Activated T-helper 2 cell treated with anti-CD3 and anti-CD28 coated beads, Interferon-gamma antibody, Interleukin-2, Interleukin-4, amounts not matched to agents 10 μg/mL and 5 μg/mL and 100 μg/mL, durations not matched to agents 14 hours and 24 hours and 36 hours (primary cell): ENCODE measurements around the gene PAK2. TPM values are rescaled to one million over a fixed set of nuclear protein-coding genes. Genes with fewer than 3 reads are reported as not detected.
"Not testable (repeated sequence)": the region's sequence is repeated elsewhere in the genome, so short reads cannot be mapped to it uniquely, and the experiment has no call there.

ENCODE experiments used
- DNase-seq: peaks from one replicate; pipeline ENCODE4 v3.0.0; 2021; ENCODE audit warnings: low spot score
- H3K27ac Mint-ChIP-seq: one replicate; pipeline ENCODE4 v1.8.0; 2021; ENCODE audit warnings: mixed read lengths
- H3K27me3 Mint-ChIP-seq: one replicate; pipeline ENCODE4 v1.8.0; 2021; ENCODE audit warnings: low read depth, mixed read lengths
- H3K36me3 Mint-ChIP-seq: one replicate; pipeline ENCODE4 v1.8.0; 2021; ENCODE audit warnings: low read depth, mixed read lengths
- H3K4me1 Mint-ChIP-seq: one replicate; pipeline ENCODE4 v1.8.0; 2021; ENCODE audit warnings: low read depth, mixed read lengths
- H3K4me3 Mint-ChIP-seq: one replicate; pipeline ENCODE4 v1.8.0; 2021; ENCODE audit warnings: low read depth, mild to moderate bottlenecking, moderate library complexity, mixed read lengths
- H3K9me3 Mint-ChIP-seq: one replicate; pipeline ENCODE4 v1.8.0; 2021; ENCODE audit warnings: mixed read lengths
- intact Hi-C: fragments of 100-400 bp; cut with micrococcal nuclease; formaldehyde crosslinking; loops from one replicate; pipeline ENCODE4 v1.15.1; 2023
- total RNA-seq: library from RNA; stranded (reverse); gene quantifications from 2 replicates; pipeline ENCODE4 v1.2.3, GENCODE V29; 2022

The PAK2 gene
- total RNA-seq, 1 donor from 2014 or later, result 103 TPM

DNA sequence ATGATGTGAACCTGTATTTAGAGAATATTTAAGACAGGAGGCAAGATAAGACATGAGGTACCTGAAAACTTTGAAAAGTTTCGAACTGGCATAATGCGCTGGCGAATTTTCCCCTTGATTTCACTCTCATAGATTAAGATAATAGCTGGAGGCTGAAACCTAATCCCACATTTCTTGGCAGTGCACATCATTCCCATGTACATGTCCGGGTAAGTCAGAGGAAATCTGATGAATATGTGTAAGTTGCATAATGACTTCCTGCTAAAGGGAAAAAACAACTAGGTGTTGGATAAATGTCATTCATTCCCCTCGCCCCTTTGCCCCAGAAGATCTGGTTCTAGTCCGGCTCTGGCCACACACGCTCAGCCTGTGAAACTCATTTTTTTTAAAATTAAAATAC lies 31.2 kb upstream of the PAK2 start:
- Mint-ChIP-seq H3K27ac (no peak overlapping the region), H3K36me3 (peaks cover 18% of the 10 kb centered on the region), H3K9me3 (no peaks in the 10 kb centered on the region), H3K27me3 (no peaks in the 10 kb centered on the region), H3K4me3 (no peak overlapping the region), H3K4me1 (peaks cover 20% of the 10 kb centered on the region)
- no peak for DNase-seq
- intact Hi-C loops, result no loop called here

DNA sequence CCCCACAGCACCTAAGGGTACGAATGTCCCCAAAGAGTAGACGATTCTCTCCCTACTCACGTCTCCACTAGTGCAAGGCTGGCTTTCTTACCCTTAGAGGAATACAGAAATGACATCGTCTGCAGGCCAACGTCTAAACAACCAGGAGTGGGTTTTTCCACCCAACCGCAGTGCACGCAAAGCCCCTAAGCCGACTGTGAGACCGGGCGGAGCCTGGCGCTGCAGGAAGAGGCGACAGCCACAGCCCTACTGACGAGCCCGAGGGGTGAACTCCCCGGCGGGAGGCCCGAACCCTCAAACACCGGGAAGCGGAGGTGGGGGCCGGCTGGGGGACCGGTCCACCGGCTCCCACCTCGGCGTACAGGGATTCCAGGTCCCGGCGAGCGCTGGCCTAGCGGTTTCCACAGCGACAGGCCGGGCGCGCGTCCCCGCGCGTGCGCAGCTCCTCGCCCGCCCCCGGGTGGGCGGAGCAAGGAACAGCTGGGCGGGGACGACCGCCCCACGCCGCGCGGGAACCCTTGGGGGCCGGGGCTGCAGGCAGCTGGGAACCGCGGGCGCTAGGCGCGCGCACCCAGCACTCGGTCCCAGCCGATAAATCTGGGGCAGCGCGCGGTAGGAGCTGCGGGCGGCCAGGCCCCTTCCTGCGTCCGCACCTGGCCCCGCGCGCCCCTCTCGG lies 27.7 kb upstream of the PAK2 start, which contains the start of the genes CEP19 and PIGX:
TSS of gene CEP19 (minus strand) at position 413 of the 676 bp plus-strand sequence. CDS start 3,593 bp downstream, outside the sequence.
TSS of gene PIGX (plus strand) at position 540 of the 676 bp plus-strand sequence.
- intact Hi-C loops, result loop anchor here (1.0 to 2.0 kb wide), 4 partner anchors 15 to 230 kb away; partner anchors contain the start of genes NCBP2 and PAK2

DNA sequence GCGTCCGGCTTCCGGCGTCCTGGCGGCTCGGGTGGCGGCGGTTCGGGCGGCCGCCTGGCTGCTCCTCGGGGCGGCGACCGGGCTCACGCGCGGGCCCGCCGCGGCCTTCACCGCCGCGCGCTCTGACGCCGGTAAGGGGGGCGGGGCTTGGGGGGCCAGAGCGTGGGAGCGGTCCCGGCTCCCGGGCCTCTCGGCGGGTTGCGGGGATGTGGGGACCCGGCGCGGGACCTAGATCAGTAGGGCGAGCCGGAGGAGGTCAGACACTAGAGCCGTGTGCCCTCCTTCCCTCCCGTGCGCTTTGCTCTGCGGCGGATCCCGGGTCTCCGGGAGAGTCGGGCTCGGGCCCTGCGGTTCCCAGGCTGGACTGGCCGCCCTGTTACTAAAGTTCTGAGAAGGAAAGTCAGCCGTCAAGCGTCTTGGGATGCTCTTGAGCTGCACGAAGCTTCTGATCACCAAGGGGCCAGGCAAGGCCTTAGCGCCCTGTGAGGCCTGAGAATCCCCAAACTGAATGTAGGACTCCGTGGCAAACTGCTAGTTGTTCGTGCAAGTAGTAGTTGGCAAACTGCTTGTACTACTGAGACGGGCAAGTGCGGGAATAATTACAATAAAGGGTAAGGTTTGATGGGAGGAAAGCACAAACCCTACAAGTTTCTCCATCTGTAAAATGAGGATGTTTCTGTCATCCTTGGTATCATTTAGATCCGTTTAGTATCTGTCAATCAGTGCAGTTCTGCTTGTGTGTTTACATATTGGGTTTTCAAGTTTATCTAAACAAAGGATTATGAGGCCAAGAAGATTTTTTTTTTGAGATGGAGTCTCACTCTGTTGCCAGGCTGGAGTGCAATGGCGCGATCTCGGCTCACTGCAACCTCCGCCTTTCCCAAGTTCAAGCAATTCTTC lies 26.9 kb upstream of the PAK2 start:
- peak overlapping the region; percentile 85 for H3K27ac Mint-ChIP-seq
- DNase-seq, result no peak
- H3K4me3 Mint-ChIP-seq, result peak overlapping the region; percentile 89
- peaks cover 30% of the 10 kb centered on the region for H3K36me3 Mint-ChIP-seq
- H3K4me1 Mint-ChIP-seq, result peaks cover 35% of the 10 kb centered on the region
- no peaks in the 10 kb centered on the region for H3K9me3 Mint-ChIP-seq
- H3K27me3 Mint-ChIP-seq, result no peaks in the 10 kb centered on the region
- intact Hi-C loops, result loop anchor here (1.0 to 2.0 kb wide), 4 partner anchors 14 to 230 kb away; partner anchors contain the start of genes NCBP2 and PAK2

More for the DNA sequence above, 27.7 kb upstream of the PAK2 start, which contains the start of the genes CEP19 and PIGX:
- peak; percentile 90 for DNase-seq
- no peaks in the 10 kb centered on the region for H3K9me3 Mint-ChIP-seq
- peaks cover 29% of the 10 kb centered on the region for H3K36me3 Mint-ChIP-seq
- H3K4me3 Mint-ChIP-seq, result peak within 1 kb of the TSS; percentile 95
- peaks cover 32% of the 10 kb centered on the region for H3K4me1 Mint-ChIP-seq
- no peaks in the 10 kb centered on the region for H3K27me3 Mint-ChIP-seq
- H3K27ac Mint-ChIP-seq, result peak within 1 kb of the TSS; percentile 97

DNA sequence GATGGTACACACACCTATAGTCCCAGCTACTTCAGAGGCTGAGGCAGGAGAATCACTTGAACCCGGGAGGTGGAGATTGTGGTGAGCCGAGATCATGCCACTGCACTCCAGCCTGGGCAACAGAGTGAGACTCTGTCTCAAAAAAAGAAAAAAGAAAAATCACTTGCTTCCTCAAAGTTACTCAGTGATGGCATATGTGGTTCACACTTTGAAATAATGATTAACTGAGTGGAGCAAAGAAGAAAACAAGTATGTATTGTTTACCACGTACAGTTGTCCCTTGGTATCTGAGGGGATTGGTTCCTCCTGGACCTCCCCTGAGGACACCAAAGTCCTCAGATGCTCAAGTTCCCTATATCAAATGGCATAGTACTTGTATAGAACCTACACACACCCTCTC lies 22.5 kb upstream of the PAK2 start:
- intact Hi-C loops, H3K27me3 Mint-ChIP-seq, H3K4me3 Mint-ChIP-seq, DNase-seq, H3K27ac Mint-ChIP-seq: not testable (repeated sequence)
- Mint-ChIP-seq H3K4me1 (peaks cover 21% of the 10 kb centered on the region), H3K9me3 (peaks cover 17% of the 10 kb centered on the region), H3K36me3 (peaks cover 66% of the 10 kb centered on the region)

DNA sequence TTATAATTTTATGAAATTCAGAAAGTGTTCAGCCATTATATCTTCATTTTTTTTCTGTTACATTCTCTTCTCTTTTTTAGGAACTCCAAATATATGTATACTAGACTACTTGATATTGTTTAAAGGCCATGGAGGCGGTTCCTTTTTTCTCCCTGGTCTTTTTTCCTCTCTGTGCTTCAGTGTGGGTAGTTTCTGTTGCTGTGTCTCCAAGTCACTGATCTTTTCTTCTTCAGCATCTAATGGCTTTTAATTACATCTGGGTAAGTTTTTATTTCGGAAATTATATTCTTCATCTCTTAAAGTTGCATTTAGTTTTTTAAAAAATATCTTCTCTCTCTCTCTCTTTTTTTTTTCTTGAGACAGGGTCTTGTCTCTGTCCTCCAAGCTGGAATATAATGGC lies 18.6 kb upstream of the PAK2 start:
- peaks cover 17% of the 10 kb centered on the region for H3K9me3 Mint-ChIP-seq
- H3K4me1 Mint-ChIP-seq, result peaks cover 18% of the 10 kb centered on the region
- no peak for DNase-seq
- H3K36me3 Mint-ChIP-seq, result peaks cover 74% of the 10 kb centered on the region
- H3K27me3 Mint-ChIP-seq, result no peaks in the 10 kb centered on the region
- H3K27ac Mint-ChIP-seq, result no peak overlapping the region
- no peak overlapping the region for H3K4me3 Mint-ChIP-seq
- intact Hi-C loops, result no loop called here

DNA sequence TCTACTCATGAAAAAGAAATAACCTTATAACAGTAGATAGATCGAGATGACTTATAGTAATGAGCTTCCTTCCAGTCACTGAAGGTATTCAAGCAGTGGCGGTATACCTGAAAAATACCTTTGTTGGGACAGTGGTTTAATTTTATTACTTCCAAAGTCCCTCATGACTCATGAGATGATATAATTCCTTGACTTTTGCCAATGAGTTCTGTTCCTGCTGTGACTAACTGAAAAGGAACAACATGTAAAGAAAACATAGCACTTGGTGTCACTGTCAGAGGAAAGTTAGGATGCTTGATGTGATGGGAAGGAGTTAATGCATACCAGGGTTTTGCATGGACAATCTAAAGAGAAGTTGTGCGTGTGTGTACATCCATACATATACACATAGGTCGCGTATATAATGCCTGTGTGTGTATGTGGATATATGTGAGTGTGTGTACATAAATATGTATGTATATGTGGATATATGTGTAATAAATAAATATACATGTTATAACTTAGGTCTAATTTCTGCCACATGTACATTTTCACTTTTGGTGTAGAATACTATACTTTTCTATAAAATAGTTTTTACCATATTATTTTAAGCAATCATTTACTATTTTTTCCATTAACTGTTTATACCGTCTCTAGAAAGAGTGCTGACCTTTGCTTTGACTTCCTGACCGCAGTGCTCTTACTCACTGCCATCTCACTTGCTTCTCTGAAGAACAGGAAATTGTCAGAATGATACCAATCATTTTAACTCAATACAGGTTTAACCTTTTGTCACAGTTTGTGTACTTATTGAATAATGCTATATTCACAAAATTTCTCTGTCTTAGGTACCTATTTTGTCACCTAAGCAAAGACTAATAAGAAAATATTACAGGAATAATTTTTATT lies 12.6 kb upstream of the PAK2 start:
- H3K4me3 Mint-ChIP-seq, result no peak overlapping the region
- peak overlapping the region; percentile 65 for H3K27ac Mint-ChIP-seq
- peaks cover 77% of the 10 kb centered on the region for H3K36me3 Mint-ChIP-seq
- peaks cover 40% of the 10 kb centered on the region for H3K4me1 Mint-ChIP-seq
- DNase-seq, result no peak
- H3K9me3 Mint-ChIP-seq, result peaks cover 8% of the 10 kb centered on the region
- H3K27me3 Mint-ChIP-seq, result no peaks in the 10 kb centered on the region
- intact Hi-C loops, result loop anchor here (1.0 to 2.0 kb wide), 2 partner anchors 12 to 14 kb away; partner anchors contain the start of genes CEP19, PAK2 and PIGX

DNA sequence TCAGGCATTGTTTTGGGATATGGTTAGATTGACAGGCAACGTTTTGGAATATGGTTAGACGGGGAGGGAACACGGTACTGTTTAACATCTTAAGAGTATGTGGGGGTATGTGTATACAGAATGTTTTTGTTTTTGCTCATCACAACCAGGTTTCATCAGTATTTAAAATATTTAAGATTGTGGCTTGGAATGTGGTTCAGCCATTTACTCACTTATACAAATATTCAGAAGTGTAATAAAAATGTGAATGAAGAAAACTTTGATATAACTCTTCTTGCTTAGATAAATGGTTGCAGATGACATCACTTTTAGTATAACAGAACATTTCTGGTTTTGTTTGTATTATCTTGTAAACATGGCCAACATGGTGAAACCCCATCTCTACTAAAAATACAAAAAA lies 3.9 kb upstream of the PAK2 start:
- Mint-ChIP-seq H3K36me3 (peaks cover 53% of the 10 kb centered on the region), H3K27ac (no peak overlapping the region), H3K4me1 (peaks cover 16% of the 10 kb centered on the region), H3K27me3 (no peaks in the 10 kb centered on the region), H3K4me3 (no peak overlapping the region), H3K9me3 (peaks cover 6% of the 10 kb centered on the region)
- no peak for DNase-seq
- intact Hi-C loops, result loop anchor here (5.0 kb wide), 1 partner anchor 132 kb away; the partner anchor contains the start of gene SENP5

DNA sequence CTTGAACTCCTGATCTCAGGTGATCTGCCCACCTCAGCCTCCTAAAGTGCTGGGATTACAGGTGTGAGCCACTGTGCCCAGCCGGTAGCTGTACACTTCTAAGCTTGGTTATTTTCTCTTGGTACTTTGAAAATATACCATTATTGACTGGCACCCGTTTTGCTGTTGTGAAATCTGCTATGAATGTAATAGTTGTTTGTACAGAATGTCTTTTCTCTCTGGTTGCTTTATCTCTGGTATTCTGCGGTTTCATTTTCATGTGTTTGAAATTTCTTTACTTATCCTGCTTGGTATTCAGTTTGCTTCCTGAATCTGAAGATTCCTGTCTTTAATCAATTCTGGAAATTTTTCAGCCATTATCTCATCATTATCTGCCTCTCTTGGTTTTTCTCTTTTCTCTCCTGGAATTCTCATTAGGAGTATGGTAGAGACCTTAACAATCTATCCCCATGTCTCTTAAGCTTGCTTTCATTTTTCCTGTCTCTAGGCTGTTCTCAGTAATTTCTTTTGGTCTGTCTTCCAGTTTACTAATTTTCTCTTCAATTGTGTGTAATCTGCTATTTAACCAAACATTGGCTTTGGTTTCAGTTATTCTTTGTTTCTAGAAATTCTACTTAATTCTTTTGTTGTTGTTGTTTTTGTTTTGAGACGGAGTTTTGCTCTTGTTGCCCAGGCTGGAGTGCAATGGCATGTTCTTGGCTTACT lies 2.8 kb upstream of the PAK2 start:
- Mint-ChIP-seq H3K27me3 (no peaks in the 10 kb centered on the region), H3K9me3 (peaks cover 6% of the 10 kb centered on the region), H3K36me3 (peaks cover 53% of the 10 kb centered on the region), H3K4me3 (no peak overlapping the region), H3K27ac (peak overlapping the region; percentile 1), H3K4me1 (peaks cover 24% of the 10 kb centered on the region)
- intact Hi-C loops, result loop anchor here (5.0 kb wide), 1 partner anchor 130 kb away; the partner anchor contains the start of gene SENP5
- DNase-seq, result no peak

DNA sequence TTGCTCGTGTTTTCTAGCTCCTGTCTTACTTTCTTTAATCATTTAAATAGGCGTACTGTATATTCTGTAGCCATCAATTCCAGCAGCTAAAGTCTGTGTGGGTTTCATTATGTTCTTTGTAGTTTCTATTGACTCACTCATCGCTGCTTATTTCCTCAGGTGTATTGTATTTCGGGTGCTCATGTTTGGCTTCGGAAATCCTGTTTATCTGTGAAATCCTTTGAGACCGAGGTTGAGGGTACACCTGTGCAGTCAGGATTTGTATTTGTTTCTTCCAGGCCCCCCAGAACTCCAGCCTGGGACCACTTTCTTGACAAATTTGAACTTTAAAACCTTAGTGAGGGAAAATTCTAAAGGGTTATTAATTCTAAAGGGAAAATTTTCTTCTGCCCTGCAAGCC lies 2.0 kb upstream of the PAK2 start:
- Mint-ChIP-seq H3K27me3 (no peaks in the 10 kb centered on the region), H3K4me1 (peaks cover 25% of the 10 kb centered on the region), H3K27ac (no peak overlapping the region), H3K4me3 (no peak overlapping the region), H3K9me3 (peaks cover 6% of the 10 kb centered on the region), H3K36me3 (peaks cover 53% of the 10 kb centered on the region)
- intact Hi-C loops, result loop anchor here (5.0 kb wide), 1 partner anchor 130 kb away; the partner anchor contains the start of gene SENP5
- no peak for DNase-seq

DNA sequence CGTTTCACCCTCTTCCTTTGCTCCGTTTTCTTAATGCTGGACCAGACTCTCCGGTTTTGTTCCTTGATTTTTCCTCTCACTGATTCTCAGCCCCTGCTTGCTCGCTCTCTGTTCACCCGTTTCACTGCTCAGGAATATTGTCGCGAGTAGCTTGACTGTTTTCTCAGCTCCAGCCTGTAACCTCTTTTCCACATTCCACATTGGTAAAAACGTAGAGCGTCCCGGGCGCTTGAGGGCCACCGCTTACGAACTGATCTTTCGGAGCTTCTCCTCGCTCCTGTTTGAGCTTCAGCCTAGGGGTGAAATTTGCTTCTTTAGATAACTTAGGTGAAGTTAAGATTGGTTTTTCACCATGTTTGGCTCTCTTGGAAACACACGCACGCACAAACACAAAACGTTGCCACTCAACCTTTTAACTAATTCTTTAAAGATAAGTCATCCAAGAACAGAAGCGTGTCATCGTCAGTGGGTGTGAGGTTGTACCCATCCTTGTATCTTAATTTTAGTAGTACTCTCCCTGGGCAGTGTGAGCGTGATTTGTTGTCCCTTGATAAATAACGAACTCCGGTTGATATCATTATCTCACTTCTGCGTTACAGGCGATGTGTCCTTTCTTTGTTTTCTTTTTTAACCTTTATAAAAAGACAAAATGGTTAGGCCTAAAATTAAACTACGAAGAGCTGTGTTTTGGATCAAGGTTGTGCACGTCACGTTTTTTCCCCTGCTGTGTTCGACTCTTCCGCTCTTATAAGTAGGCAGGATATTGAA lies 1.0 kb downstream of the PAK2 start:
- no peak for DNase-seq
- peaks cover 27% of the 10 kb centered on the region for H3K4me1 Mint-ChIP-seq
- intact Hi-C loops, result loop anchor here (2.0 to 5.0 kb wide), 2 partner anchors 14 to 62 kb away; no protein-coding TSS in a partner anchor
- no peaks in the 10 kb centered on the region for H3K27me3 Mint-ChIP-seq
- H3K27ac Mint-ChIP-seq, result peak overlapping the region; percentile 100
- H3K4me3 Mint-ChIP-seq, result peak overlapping the region; percentile 100
- H3K36me3 Mint-ChIP-seq, result peaks cover 48% of the 10 kb centered on the region
- H3K9me3 Mint-ChIP-seq, result peaks cover 6% of the 10 kb centered on the region
